NT2/D1 (cell line): ENCODE data around the gene SLC35E1.

Source experiments
- SUZ12 ChIP-seq: IDR thresholded peaks from 2 replicates; pipeline ENCODE4 v1.6.1; 2011; ENCODE audit not compliant: insufficient read length, insufficient read depth; ENCODE audit errors: extremely low read depth
- YY1 ChIP-seq: IDR thresholded peaks from 2 replicates; pipeline ENCODE4 v1.6.1; 2011; ENCODE audit not compliant: insufficient read length, insufficient read depth
- ZNF274 ChIP-seq: IDR thresholded peaks from 2 replicates; pipeline ENCODE4 v1.6.1; 2011; ENCODE audit warnings: mild to moderate bottlenecking, low read depth, low read length

DNA sequence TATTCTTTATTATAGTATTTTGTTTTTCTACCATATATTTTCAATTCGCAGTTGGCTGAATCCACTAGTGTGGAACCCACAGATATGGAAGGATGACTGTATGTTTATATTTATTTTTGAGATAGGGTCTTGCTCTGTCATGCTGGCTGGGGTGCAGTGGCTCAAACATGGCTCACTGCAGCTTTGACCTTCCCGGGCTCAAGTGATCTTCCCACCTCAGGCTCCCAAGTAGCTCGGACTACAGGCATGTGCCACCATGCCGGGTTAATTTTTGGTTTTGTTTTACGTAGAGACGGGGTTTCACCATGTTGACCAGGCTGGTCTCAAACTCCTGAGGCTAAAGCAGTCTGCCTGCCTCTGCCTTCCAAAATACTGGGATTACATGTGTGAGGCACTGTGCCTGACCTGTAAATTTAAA, 9.6 kb downstream of the SLC35E1 start:
- no peak for TF ChIP-seq YY1
- TF ChIP-seq SUZ12, result no peak
- TF ChIP-seq ZNF274, result no peak
